Measurements from ENCODE around the gene SPAG6.

SPAG6 gene

GRCh38 chr10:22329150-22329549 lies 16.1 kb upstream of the SPAG6 start:
- ATAC-seq (replicated peaks) (no peak), DNase-seq (no peak)
- no peak overlapping the region for H3K4me3 Mint-ChIP-seq
- H3K27ac Mint-ChIP-seq: no peak overlapping the region
- H3K27me3 Mint-ChIP-seq: peaks cover 4 to 5% of the 10 kb centered on the region in 2 donors
- H3K4me1 Mint-ChIP-seq: peaks cover 19 to 33% of the 10 kb centered on the region in 2 donors
- H3K36me3 Mint-ChIP-seq: peaks cover 9 to 21% of the 10 kb centered on the region in 2 donors
- peaks cover 2 to 3% of the 10 kb centered on the region in 2 donors for H3K9me3 Mint-ChIP-seq

GRCh38 chr10:22332116-22332692 lies 13.1 kb upstream of the SPAG6 start:
- DNase-seq (no peak), ATAC-seq (replicated peaks) (no peak)
- no peak overlapping the region for H3K4me3 Mint-ChIP-seq
- H3K27ac Mint-ChIP-seq: no peak overlapping the region
- H3K36me3 Mint-ChIP-seq: peaks cover 13 to 21% of the 10 kb centered on the region in 2 donors
- H3K4me1 Mint-ChIP-seq: peaks cover 11 to 34% of the 10 kb centered on the region in 2 donors
- peaks cover 11 to 21% of the 10 kb centered on the region in 2 donors for H3K27me3 Mint-ChIP-seq
- peaks cover 2 to 3% of the 10 kb centered on the region in 2 donors for H3K9me3 Mint-ChIP-seq

GRCh38 chr10:22333167-22333974 lies 11.9 kb upstream of the SPAG6 start:
- ATAC-seq (replicated peaks) (no peak), DNase-seq (no peak)
- Mint-ChIP-seq H3K27me3 (peaks cover 15 to 26% of the 10 kb centered on the region in 2 donors), H3K4me1 (peaks cover 11 to 34% of the 10 kb centered on the region in 2 donors), H3K4me3 (peak overlapping the region; percentile 68 to 71), H3K9me3 (peaks cover 2 to 3% of the 10 kb centered on the region in 2 donors), H3K27ac (peak overlapping the region; percentile 70), H3K36me3 (peaks cover 13 to 18% of the 10 kb centered on the region in 2 donors)

GRCh38 chr10:22333975-22334282 lies 11.4 kb upstream of the SPAG6 start:
- Mint-ChIP-seq H3K4me3 (peak overlapping the region; percentile 68 to 71), H3K9me3 (peaks cover 2 to 3% of the 10 kb centered on the region in 2 donors), H3K27ac (peak overlapping the region; percentile 62), H3K36me3 (peaks cover 13 to 18% of the 10 kb centered on the region in 2 donors), H3K4me1 (peaks cover 11 to 34% of the 10 kb centered on the region in 2 donors), H3K27me3 (peaks cover 18 to 26% of the 10 kb centered on the region in 2 donors)
- ATAC-seq (replicated peaks): no peak
- DNase-seq: no peak

GRCh38 chr10:22334414-22335172 lies 10.7 kb upstream of the SPAG6 start:
- ATAC-seq (replicated peaks) (peak in 1 of 2 donors; percentile 6), DNase-seq (no peak)
- H3K9me3 Mint-ChIP-seq: peaks cover 2 to 3% of the 10 kb centered on the region in 2 donors
- H3K36me3 Mint-ChIP-seq: peaks cover 8 to 12% of the 10 kb centered on the region in 2 donors
- H3K4me3 Mint-ChIP-seq: peak overlapping the region; percentile 88 to 92
- H3K4me1 Mint-ChIP-seq: peaks cover 11 to 34% of the 10 kb centered on the region in 2 donors
- peaks cover 18 to 26% of the 10 kb centered on the region in 2 donors for H3K27me3 Mint-ChIP-seq
- peak overlapping the region; percentile 96 for H3K27ac Mint-ChIP-seq

GRCh38 chr10:22335173-22335933 lies 9.9 kb upstream of the SPAG6 start:
- peaks cover 4 to 8% of the 10 kb centered on the region in 2 donors for H3K36me3 Mint-ChIP-seq
- ATAC-seq (replicated peaks) (peak; percentile 71 to 72), DNase-seq (peak; percentile 56)
- H3K9me3 Mint-ChIP-seq: peaks cover 2 to 3% of the 10 kb centered on the region in 2 donors
- H3K27me3 Mint-ChIP-seq: peaks cover 18 to 26% of the 10 kb centered on the region in 2 donors
- H3K4me1 Mint-ChIP-seq: peaks cover 14 to 34% of the 10 kb centered on the region in 2 donors
- H3K4me3 Mint-ChIP-seq: peak overlapping the region; percentile 88 to 92
- peak overlapping the region; percentile 96 for H3K27ac Mint-ChIP-seq

GRCh38 chr10:22338185-22338900 lies 7.0 kb upstream of the SPAG6 start:
- peaks cover 21 to 42% of the 10 kb centered on the region in 2 donors for H3K27me3 Mint-ChIP-seq

GRCh38 chr10:22338931-22339330 lies 6.4 kb upstream of the SPAG6 start:
- ATAC-seq (replicated peaks): no peak
- no peaks in the 10 kb centered on the region for H3K9me3 Mint-ChIP-seq
- H3K27ac Mint-ChIP-seq: no peak overlapping the region
- H3K36me3 Mint-ChIP-seq: peaks cover under 1 to 4% of the 10 kb centered on the region in 2 donors
- no peak overlapping the region for H3K4me3 Mint-ChIP-seq
- H3K4me1 Mint-ChIP-seq: peaks cover 11 to 35% of the 10 kb centered on the region in 2 donors
- H3K27me3 Mint-ChIP-seq: peaks cover 21 to 42% of the 10 kb centered on the region in 2 donors
- no peak for DNase-seq

More at GRCh38 chr10:22338185-22338900, 7.0 kb upstream of the SPAG6 start:
- Mint-ChIP-seq H3K4me1 (peaks cover 17 to 36% of the 10 kb centered on the region in 2 donors), H3K9me3 (peaks cover 2 to 3% of the 10 kb centered on the region in 2 donors), H3K36me3 (peaks cover 4 to 6% of the 10 kb centered on the region in 2 donors), H3K27ac (no peak overlapping the region), H3K4me3 (no peak overlapping the region)
- DNase-seq (no peak), ATAC-seq (replicated peaks) (no peak)

GRCh38 chr10:22339761-22340328 lies 5.5 kb upstream of the SPAG6 start:
- H3K36me3 Mint-ChIP-seq: peaks cover 0 to 4% of the 10 kb centered on the region in 2 donors
- peak overlapping the region; percentile 96 for H3K27ac Mint-ChIP-seq
- no peaks in the 10 kb centered on the region for H3K9me3 Mint-ChIP-seq
- DNase-seq (no peak), ATAC-seq (replicated peaks) (peak; percentile 4 to 16)
- H3K4me1 Mint-ChIP-seq: peaks cover 14 to 39% of the 10 kb centered on the region in 2 donors
- H3K4me3 Mint-ChIP-seq: peak overlapping the region; percentile 85 to 90
- peaks cover 28 to 51% of the 10 kb centered on the region in 2 donors for H3K27me3 Mint-ChIP-seq

GRCh38 chr10:22340329-22341189 lies 4.7 kb upstream of the SPAG6 start:
- peak overlapping the region; percentile 85 to 90 for H3K4me3 Mint-ChIP-seq
- H3K4me1 Mint-ChIP-seq: peaks cover 16 to 37% of the 10 kb centered on the region in 2 donors
- peaks cover 35 to 58% of the 10 kb centered on the region in 2 donors for H3K27me3 Mint-ChIP-seq
- peak overlapping the region; percentile 96 for H3K27ac Mint-ChIP-seq
- H3K36me3 Mint-ChIP-seq: no peaks in the 10 kb centered on the region
- no peaks in the 10 kb centered on the region for H3K9me3 Mint-ChIP-seq
- peak; percentile 64 for DNase-seq
- peak; percentile 64 to 73 for ATAC-seq (replicated peaks)

GRCh38 chr10:22341190-22341925 lies 3.9 kb upstream of the SPAG6 start:
- no peaks in the 10 kb centered on the region for H3K9me3 Mint-ChIP-seq
- H3K36me3 Mint-ChIP-seq: peaks cover 0 to 3% of the 10 kb centered on the region in 2 donors
- H3K27ac Mint-ChIP-seq: peak overlapping the region; percentile 65
- peak in 1 of 2 donors; percentile 7 for ATAC-seq (replicated peaks)
- peaks cover 42 to 58% of the 10 kb centered on the region in 2 donors for H3K27me3 Mint-ChIP-seq
- DNase-seq: no peak
- peak overlapping the region; percentile 83 to 90 for H3K4me3 Mint-ChIP-seq
- H3K4me1 Mint-ChIP-seq: peaks cover 16 to 33% of the 10 kb centered on the region in 2 donors

- peaks cover 13 to 28% of the 10 kb centered on the region in 2 donors for H3K4me1 Mint-ChIP-seq
- peaks cover 0 to 3% of the 10 kb centered on the region in 2 donors for H3K36me3 Mint-ChIP-seq
- H3K4me3 Mint-ChIP-seq: no peak overlapping the region
- H3K27me3 Mint-ChIP-seq: peaks cover 41 to 58% of the 10 kb centered on the region in 2 donors
- ATAC-seq (replicated peaks) (no peak), DNase-seq (no peak)
- H3K9me3 Mint-ChIP-seq: no peaks in the 10 kb centered on the region
- H3K27ac Mint-ChIP-seq: no peak overlapping the region
Measured at GRCh38 chr10:22341926-22342196, 3.4 kb upstream of the SPAG6 start.

All from stimulated activated naive B cell treated with anti-CD40 and anti-IgM and Interleukin-4, amounts not matched to agents 10 μg/mL and 1 μg/mL and 100 μg/mL, for 72 hours (primary cell).